ENCODE results near the gene CUL1. TPM values are rescaled to one million over a fixed set of nuclear protein-coding genes. Genes with fewer than 3 reads are reported as not detected.

The CUL1 gene
- total and polyA plus RNA-seq, 2 experiments from 2014 or later, result 35.6 to 71.3 TPM

DNA sequence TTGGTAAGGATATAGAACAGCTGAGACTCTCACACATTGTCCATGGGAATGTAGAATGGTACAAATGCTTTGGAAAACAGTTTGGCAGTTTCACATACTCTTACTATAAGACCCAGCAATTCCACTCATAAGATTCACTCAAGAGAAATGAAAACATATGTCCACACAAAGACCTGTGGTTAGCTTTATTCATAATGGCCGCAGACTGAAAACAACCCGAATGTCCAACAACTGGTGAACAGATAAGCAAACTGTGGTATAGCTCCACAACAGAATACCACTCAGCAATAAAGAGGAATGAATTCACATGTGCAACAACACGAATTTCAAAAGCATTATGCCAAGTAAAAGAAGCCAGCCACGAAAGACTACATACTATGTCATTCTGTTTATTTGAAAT, 33.5 kb upstream of the CUL1 start:
- Mint-ChIP-seq H3K9me3 (no peaks in the 10 kb centered on the region; the same call in 2 of the 3 replicates), H3K27me3 (ENCODE audit: insufficient read depth, low read depth, poor library complexity) (peaks cover 3% of the 10 kb centered on the region), H3K27ac (no peak overlapping the region), H3K36me3 (ENCODE audit: low read depth) (no peaks in the 10 kb centered on the region), H3K4me3 (no peak overlapping the region), H3K4me1 (no peaks in the 10 kb centered on the region)
- TF ChIP-seq STAT1 (IDR thresholded peaks at IDR 0.05; ENCODE audit: unreplicated experiment) (no peak), ZNF114 (CRISPR knock-in tag; IDR thresholded peaks at IDR 0.05) (no peak)
- no peaks in the 10 kb centered on the region for H4K20me1 ChIP-seq (replicated peaks; ENCODE audit: insufficient read depth)
- H2AFZ ChIP-seq, result 0 out of 2 replicates have a peak overlapping the region, but pooled peaks have one; percentile 43
- H3K27me3 ChIP-seq (ENCODE audit: insufficient read depth), result no peaks in the 10 kb centered on the region
- no peaks in the 10 kb centered on the region for H3F3A ChIP-seq (replicated peaks; ENCODE audit: low read depth)
- no peaks in the 10 kb centered on the region for H3K36me3 ChIP-seq (ENCODE audit: insufficient read depth)
- no peak overlapping the region for H3K27ac ChIP-seq (ENCODE audit: low read depth)
- no peak for DNase-seq (ENCODE audit: low spot score)
- ATAC-seq, result no peak
- no peak overlapping the region for H3K4me3 ChIP-seq
- no peaks in the 10 kb centered on the region for H3K4me1 ChIP-seq (ENCODE audit: insufficient read depth)
- H3K79me2 ChIP-seq (replicated peaks; ENCODE audit: insufficient read depth), result no peaks in the 10 kb centered on the region
- H3K9me2 ChIP-seq (ENCODE audit: insufficient read depth), result no peaks in the 10 kb centered on the region
- H3K4me2 ChIP-seq, result no peak overlapping the region

DNA sequence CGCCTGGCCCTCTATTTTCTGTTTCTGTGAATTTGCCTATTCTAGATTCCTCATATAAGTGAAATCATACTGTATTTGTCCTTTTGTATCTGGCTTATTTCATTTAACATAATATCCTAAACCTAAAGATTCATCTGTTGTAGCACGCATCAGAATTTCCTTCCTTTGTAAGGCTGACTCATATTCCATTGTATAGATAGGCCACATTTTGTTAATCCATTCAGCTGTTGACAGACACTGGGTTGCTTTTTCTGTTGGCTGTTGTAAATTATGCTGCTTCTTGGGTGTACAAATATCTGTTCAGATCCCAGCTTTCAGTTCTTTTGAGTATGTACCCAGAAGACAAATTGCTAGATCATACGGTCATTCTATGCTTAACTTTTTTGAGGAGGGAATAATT, 28.8 kb upstream of the CUL1 start:
- Mint-ChIP-seq H3K36me3 (ENCODE audit: low read depth) (peaks cover 6% of the 10 kb centered on the region; the same call in 2 of the 3 replicates), H3K27ac (no peak overlapping the region), H3K4me3 (no peak overlapping the region), H3K9me3 (peaks cover 13% of the 10 kb centered on the region), H3K27me3 (ENCODE audit: insufficient read depth, low read depth, poor library complexity) (peaks cover 1% of the 10 kb centered on the region), H3K4me1 (peaks cover 5% of the 10 kb centered on the region; the same call in 2 of the 3 replicates)
- Histone ChIP-seq H4K20me1 (replicated peaks; ENCODE audit: insufficient read depth) (no peaks in the 10 kb centered on the region), H3K79me2 (replicated peaks; ENCODE audit: insufficient read depth) (no peaks in the 10 kb centered on the region), H3K27ac (ENCODE audit: low read depth) (no peak overlapping the region), H3K36me3 (ENCODE audit: insufficient read depth) (no peaks in the 10 kb centered on the region), H3F3A (replicated peaks; ENCODE audit: low read depth) (no peaks in the 10 kb centered on the region), H3K9me2 (ENCODE audit: insufficient read depth) (peaks cover 7% of the 10 kb centered on the region; the same call in 1 of the 2 replicates), H3K4me1 (ENCODE audit: insufficient read depth) (no peaks in the 10 kb centered on the region), H3K4me3 (no peak overlapping the region), H3K4me2 (no peak overlapping the region), H3K27me3 (ENCODE audit: insufficient read depth) (no peaks in the 10 kb centered on the region), H2AFZ (no peak overlapping the region)
- TF ChIP-seq, protein P1, sequence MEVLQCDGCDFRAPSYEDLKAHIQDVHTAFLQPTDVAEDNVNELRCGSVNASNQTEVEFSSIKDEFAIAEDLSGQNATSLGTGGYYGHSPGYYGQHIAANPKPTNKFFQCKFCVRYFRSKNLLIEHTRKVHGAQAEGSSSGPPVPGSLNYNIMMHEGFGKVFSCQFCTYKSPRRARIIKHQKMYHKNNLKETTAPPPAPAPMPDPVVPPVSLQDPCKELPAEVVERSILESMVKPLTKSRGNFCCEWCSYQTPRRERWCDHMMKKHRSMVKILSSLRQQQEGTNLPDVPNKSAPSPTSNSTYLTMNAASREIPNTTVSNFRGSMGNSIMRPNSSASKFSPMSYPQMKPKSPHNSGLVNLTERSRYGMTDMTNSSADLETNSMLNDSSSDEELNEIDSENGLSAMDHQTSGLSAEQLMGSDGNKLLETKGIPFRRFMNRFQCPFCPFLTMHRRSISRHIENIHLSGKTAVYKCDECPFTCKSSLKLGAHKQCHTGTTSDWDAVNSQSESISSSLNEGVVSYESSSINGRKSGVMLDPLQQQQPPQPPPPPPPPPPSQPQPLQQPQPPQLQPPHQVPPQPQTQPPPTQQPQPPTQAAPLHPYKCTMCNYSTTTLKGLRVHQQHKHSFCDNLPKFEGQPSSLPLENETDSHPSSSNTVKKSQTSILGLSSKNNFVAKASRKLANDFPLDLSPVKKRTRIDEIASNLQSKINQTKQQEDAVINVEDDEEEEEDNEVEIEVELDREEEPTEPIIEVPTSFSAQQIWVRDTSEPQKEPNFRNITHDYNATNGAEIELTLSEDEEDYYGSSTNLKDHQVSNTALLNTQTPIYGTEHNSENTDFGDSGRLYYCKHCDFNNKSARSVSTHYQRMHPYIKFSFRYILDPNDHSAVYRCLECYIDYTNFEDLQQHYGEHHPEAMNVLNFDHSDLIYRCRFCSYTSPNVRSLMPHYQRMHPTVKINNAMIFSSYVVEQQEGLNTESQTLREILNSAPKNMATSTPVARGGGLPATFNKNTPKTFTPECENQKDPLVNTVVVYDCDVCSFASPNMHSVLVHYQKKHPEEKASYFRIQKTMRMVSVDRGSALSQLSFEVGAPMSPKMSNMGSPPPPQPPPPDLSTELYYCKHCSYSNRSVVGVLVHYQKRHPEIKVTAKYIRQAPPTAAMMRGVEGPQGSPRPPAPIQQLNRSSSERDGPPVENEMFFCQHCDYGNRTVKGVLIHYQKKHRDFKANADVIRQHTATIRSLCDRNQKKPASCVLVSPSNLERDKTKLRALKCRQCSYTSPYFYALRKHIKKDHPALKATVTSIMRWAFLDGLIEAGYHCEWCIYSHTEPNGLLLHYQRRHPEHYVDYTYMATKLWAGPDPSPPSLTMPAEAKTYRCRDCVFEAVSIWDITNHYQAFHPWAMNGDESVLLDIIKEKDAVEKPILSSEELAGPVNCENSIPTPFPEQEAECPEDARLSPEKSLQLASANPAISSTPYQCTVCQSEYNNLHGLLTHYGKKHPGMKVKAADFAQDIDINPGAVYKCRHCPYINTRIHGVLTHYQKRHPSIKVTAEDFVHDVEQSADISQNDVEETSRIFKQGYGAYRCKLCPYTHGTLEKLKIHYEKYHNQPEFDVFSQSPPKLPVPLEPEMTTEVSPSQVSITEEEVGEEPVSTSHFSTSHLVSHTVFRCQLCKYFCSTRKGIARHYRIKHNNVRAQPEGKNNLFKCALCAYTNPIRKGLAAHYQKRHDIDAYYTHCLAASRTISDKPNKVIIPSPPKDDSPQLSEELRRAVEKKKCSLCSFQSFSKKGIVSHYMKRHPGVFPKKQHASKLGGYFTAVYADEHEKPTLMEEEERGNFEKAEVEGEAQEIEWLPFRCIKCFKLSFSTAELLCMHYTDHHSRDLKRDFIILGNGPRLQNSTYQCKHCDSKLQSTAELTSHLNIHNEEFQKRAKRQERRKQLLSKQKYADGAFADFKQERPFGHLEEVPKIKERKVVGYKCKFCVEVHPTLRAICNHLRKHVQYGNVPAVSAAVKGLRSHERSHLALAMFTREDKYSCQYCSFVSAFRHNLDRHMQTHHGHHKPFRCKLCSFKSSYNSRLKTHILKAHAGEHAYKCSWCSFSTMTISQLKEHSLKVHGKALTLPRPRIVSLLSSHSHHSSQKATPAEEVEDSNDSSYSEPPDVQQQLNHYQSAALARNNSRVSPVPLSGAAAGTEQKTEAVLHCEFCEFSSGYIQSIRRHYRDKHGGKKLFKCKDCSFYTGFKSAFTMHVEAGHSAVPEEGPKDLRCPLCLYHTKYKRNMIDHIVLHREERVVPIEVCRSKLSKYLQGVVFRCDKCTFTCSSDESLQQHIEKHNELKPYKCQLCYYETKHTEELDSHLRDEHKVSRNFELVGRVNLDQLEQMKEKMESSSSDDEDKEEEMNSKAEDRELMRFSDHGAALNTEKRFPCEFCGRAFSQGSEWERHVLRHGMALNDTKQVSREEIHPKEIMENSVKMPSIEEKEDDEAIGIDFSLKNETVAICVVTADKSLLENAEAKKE (CRISPR knock-in tag; IDR thresholded peaks at IDR 0.05), result no peak
- ATAC-seq (no peak), DNase-seq (ENCODE audit: low spot score) (no peak)
